Activated T-cell treated with anti-CD3 and anti-CD28 coated beads for 4 hours (primary cell): ENCODE measurements around the gene FOXP4.

Experiments used
- DNase-seq: peaks from one replicate; pipeline ENCODE4 v3.0.0-alpha.2; 2020

FOXP4 gene

DNA sequence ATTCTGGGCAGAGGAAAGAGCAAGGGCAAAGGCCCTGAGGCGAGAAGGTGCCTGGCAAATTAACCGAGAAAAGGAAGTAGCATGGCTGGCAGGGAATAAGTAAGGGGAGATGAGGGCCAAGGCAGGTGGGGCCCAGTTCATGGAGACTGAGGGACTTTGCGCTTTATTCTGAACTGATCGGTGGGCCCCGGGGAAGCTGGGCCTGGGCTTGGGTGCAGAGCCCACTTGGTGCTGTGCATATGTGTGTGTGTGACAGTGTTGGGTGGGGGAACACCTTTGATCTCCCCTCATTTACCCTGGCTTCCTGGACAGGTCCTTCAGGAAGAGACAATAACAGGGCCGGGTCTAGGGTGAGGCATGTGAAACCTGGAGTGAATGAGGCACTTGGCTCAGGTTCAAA, 89.2 kb downstream of the FOXP4 start:
- no peak for DNase-seq

DNA sequence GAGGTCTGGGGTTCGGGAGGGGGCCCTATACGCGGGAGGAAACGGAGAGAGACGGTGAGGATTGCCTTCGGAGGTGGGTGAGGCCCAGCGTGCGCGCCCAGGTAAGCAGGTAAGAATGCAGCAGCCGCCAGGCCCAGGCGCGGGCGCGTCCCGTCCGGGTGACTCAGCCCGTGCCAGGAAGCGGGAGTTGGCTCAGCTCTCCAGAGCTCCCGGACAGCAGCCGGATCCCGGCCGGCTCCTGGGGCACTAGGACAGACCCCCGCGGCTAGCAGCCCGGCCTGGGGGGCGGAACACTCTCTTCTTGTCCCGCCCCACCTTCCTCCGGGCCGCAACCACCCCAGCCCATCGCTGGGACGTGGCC, 90.6 kb downstream of the FOXP4 start:
- DNase-seq: no peak

DNA sequence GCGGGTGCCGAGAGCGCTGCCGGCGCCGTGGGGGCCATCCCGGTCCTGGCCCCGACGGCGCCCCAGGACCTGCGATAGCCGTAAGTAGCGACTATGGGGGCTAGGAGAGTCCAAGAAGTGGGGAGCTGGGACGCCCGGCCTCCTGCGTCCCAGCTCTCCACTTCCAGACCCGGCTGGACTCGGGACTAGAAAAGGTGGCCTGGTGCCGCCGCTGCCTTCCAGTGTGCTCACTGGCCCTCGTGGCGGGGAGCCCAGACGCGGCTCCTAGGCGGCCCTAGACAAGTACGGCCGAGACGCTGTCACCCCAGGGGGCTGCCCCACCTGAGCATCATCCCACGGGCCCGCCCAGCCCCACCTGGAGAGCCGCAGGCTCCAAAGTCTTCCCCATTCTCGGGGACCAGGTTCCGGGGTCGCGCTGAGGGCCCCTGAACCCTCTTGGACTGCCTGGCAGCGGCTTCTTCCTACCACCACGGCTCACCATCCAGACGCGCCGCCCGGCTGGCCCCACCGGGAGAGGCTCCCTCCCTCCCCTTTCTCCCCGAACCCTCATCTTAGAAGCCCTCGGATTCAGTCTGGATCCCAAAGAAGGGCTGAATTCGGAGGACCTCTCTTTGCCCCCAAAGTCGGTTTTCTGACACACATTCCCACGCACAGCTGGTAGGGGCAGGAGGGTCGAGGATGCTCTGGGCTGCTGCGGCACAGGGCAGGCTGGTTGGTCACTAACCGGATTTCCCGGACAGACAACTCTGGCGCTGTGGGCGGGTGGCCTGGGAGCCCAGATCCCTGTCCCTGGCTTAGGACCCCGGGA, 91.2 kb downstream of the FOXP4 start:
- DNase-seq: no peak

DNA sequence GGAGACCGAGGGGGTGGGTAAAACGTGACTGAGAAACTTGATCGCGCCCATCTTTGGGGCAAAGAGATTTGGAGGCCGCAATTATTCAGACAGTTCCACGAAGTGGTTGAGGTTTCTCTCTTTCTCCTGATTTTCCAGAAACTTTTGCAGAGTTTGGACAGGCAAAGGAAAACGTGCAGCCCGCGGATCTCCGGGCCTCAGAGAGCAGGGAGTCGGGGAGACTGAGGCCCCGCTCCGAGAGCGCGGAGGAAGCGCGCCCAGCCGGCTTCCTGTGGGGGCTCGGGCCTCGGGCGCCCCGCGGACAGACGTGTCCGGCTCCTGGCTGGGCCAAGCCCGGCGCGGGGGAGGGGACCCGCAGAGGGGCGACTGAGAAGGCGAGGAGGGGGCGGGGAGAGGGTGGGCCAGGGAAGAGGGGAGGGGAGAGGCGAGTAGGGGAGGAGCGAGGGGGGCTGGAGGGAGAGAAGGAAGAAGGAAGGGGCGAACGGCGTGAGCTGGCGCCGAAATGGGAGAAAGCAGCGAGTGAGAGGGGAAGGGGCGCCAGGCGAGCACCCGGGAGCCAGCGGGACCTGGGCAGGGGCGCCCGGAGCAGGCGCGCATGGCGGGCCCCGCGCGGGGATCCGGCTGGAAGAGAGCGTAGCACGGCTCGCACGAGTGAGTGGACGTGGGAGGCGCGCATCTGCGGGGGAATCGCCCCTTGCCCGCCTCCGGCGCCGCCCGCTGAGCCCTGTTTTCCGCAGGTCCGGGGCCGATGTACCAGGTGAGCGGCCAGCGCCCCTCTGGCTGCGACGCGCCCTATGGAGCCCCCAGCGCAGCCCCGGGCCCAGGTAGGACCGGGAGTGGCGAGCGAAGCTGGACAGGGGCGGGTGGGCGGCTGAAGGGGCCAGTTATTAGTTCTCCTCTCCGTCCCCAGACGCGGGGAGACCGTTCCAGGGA, 92.1 kb downstream of the FOXP4 start, which contains the start of gene MDFI:
TSS of gene MDFI (plus strand) at position 467 of the 933 bp plus-strand sequence. CDS start at position 749, 282 bp downstream.
- no peak for DNase-seq

DNA sequence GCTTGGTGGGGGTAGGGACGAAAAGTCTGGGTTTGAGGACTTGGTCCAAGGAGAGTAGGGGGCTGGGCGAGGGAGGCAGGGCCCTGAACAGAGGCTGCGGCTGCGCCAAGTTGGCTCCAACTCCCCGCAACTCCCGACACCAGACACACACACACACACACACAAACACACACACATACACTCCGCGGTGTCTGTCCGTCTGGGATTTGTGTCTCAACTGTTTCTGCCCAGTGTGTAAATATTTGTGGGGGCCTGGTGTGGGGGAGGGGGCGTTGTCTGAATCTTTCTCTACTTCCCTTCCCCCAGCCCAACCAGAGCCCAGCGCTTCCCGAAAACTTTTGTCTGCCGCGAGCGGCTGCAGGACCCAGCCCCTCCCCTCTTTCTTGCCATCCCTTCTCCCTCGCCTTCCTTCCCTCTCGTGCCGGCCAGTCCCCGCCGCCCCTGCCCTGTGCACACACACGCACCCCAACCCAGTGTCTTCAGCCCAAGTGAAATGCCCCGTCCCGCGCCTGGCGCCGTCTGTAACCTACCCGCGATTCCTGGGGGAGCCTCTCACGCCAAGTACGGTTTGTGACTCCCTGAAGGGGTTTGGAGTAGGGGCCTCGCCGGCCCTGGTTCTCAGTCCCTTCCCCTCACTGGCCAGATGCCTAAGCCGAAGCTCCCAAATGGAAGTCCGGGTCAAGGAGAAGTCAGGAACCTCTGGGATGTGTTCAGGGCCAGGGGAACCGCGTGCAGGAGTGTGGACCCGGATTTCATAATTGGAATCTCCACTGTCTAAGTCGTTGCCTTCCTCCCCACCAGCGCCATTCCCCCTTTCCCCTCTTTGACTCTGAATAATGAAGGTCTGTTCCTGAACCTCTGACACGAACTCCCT, 93.0 kb downstream of the FOXP4 start:
- no peak for DNase-seq

DNA sequence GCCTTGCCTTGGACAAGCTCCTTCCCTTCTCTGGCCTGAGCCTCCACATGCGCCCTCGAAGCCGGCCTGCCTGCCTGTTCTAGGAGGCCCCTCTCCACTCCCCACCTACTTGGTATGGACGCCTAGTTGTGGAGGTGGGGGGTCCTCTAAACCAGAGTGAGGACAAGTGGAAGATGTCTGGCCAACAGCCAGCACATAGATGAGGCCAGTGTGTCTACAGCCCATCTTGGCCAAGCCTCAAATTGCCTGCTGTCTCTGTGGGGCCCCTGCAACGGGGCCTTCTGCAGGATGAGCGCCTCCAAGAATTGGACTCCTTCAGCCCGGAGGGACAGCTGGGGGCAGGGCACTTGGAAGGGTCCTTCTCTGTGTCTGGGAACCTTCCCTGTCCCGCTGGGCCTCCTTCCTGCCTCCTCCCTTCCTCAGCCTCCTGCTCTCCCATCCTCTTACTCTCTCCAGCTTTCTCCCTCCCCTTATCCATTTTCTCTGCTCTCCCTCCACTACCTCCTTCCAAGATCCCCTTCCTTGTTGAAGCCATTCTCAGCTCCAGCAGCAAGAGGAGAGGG, 93.7 kb downstream of the FOXP4 start:
- DNase-seq: no peak

DNA sequence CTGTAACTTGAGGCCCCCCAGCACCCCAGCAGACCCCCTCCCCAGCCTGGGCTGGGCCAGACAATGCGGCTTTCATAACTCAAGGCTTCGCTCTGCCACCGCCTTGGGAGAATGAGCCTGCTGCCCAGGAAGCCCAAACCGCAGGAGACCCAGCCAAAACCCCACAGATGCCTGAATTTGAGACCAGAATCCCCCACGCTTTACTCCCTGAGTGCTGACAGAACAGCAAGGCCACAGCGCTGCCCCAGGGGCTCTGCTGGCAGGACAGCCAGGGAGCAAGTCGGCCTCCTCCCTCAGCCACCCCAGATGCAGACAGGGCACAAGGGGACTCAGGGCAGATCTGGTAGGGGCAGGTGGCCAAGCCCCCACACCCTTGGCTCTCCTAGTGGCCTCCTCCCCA, 94.2 kb downstream of the FOXP4 start:
- no peak for DNase-seq

DNA sequence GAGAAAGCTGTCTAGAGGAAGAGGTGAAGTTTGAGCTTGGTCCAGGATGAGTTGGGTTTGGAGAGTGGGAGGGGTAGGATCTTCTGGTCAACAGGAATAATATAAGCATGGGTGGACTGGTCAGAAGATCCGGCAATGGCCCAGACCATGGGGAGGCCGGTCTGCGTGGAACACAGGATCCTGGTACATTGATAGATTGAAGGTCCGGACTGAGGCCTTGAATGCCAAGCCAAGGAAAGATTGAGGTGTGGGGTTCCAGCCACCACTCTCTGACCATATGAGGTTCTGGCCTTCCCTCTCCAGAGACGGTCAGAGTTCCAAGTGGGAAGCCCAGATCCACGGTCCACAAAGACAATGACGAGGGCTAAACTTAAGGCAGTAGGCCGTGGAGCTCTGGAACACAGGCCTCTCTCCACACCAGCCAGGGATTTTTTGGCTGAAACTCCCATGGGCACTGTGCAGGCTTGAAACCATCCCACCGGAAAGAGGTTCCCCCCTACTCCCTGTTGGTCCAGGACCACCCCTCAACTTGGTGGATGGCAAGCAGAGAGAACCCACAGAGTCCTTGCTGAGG, 95.3 kb downstream of the FOXP4 start:
- no peak for DNase-seq

DNA sequence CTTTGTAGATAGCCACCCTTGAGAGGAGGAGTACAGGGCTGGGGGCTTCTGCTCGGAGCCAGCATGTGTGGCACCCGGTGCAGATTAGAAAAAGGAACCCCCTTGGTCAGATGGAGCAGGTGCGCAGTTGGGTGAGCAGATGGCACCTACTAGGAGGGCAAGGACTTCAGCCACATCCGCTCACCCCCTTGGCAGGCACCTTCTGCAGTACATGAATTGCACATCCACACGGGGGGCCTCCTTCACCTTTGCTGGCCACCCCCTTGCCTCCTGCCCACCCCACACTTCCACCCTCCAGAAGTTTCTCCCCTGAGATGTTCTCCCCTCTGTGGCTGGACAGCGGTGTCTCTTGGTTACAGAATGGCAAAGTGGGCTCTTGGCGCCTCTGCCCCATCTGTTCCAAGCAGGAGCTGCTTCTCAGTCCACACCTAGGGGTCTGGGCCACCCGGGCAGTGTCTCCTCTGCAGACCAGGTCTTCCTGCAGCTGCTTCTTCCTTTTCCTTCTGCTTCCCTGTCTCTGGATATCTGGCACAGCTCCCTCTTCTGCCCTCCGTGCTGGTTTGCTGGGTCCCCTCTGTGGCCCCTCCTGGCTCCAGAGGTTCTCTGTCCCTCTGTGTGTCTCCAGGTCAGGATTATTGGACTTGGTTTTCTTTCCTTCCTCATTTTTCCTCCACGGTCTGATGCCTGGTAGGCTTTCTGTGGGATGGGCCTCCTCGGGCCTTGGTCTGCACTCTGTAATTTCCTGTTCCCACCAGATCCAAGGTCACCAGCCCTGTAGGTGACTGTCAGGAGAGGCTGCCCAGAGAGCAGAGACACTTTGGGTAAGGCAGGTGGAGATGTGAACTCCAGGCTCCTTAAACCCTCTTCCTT, 96.1 kb downstream of the FOXP4 start:
- DNase-seq: no peak

DNA sequence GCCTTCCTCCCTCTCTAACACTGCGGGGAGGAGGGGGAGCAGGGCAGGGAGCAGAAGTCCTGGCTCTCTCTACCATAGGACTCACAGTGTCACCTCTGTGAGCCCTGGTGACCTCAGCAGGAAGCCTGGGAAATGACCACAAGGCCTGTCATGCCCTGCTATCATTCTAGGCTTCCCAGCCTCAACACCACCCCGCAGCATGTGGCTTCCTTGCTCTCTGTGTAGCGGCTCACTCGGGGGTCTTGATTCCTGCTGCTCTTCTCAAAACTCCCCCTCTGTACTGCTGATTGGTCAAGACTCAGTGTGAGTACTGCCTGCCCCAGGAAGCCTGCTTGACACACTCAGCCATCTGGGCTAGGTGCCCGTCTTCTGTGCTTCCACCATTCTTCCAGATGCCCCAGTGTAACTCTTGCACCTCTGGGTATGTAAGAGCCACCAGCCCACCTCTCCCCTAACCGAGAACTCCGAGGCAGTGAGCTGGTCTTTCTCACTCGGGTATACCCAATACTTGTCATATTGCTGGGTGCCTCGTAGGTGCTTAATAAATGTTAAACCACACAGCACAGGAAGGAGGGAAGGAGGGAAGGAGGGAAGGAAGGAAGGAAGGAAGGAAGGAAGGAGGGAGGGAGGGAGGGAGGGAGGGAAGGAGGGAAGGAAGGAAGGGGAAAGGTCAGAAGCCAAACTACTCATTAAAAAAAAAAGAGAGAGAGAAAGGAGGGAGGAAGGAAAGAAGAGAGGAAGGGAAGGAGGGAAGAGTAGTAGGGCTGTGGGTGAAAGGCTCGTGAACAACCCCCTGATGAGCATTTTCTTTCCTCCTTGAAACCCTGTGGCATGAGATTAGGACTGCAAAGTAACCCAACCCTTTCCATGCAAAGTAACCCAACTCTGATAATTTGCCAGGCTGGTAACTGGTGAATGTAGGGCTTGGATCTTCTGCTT, 97.0 kb downstream of the FOXP4 start:
- DNase-seq: no peak

DNA sequence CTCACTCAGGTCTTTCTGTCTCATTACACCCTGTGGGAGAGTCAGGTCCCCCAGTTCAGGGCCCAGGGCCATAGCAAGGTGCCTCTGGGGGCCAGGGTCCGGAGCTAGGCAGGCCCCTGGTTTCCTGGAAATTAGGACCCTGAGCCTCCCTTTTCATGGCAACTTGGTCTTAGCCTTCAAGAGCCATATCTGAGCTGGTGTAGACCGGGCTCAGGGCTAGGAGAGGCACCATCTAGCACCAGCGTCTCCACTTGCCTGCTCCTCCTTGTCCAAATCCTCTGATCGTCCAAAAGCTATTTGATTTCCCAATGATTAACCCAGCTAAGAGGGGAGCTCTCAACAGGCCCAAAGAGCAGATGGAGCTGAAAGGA, 97.7 kb downstream of the FOXP4 start:
- DNase-seq: no peak

DNA sequence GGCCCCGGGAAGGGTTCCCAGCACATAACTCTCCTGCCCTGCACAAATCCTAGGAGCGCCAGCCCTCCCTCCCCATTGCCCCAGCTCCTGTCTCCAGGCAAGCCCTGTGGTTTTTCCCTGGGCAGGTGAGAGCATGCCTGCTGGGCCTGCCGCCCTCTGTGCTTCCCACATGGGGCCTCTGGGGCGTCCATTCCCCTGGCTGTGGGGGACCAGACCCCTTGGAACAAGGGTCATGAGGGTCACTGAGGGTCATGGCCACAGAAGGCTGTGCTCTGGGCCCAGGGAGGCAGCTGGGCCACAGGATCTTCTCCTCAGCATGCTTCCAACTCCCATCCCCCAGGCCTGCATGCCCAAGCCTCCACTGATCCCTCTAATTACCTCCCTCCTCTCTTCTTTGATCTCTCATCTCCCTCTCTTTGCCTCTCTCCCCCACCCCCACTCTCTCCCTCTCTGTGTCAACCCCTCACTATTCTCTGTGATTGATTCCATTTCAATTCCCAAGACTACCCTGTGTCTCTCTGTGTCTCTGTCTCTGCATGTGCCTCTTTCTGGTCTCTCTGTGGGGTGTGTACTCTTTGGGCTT, 98.2 kb downstream of the FOXP4 start:
- DNase-seq: no peak

DNA sequence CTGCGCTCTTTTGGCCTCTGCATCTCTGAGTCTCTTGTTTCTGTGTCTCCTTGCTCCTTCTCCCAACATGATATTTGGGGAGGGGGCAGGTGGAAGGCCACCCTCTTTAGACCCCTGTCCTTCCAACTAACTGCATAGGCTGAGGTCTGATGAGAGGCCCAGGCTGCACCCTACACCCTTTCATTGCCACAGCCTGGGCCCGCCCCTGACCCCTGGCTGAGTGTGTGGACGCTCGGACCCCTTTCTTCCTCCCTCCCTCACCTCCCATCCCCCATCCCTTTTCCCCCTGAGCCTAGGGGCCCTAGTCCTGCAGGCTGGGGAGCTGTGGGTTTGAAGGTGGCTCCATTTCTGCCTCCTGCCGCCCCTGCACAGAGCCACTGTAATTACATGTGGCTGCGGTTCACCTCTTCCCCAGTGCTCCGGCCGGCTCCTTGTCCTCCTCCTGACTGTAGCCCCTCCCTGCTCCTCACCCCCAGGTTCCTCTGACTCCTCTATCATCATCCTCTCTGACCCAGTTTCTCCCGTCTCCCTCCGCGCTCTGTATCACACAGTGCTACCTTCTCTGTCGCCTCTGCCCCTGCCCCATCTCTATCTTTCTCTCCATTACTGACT, 98.9 kb downstream of the FOXP4 start:
- DNase-seq: no peak

DNA sequence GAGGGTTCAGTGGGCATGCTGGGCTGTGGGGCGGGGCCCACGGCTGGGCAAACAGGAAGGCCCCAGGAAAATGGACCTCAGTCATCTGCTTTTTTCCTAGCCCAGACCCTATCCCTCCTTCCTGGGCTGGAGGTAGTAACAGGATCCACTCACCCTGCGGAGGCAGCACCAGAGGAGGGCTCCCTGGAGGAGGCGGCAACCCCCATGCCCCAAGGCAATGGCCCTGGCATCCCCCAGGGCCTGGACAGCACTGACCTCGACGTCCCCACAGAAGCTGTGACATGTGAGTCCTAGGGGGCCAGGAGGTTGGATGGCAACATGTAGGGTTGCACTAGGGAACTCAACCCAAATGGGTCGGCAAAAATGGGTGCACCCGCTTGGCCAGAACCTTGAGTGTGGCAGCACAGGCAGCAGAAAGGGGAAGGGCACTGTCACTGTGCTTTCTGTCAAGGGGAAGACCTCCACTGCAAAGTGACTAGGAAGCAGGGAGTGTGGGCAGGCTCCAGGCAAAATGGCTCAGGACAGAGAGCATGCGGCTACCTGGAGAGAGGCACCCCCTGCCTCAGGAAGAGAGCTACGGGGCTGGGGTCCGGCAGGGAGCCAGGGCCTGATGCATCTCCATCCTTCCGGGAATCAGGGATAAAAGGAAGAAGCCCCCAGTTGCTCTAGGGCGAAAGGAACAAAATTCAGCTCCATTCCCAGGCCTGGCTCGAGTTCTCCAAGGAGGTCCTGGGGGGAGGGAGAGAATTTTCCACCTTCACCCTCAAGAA, 100.0 kb downstream of the FOXP4 start:
- no peak for DNase-seq

DNA sequence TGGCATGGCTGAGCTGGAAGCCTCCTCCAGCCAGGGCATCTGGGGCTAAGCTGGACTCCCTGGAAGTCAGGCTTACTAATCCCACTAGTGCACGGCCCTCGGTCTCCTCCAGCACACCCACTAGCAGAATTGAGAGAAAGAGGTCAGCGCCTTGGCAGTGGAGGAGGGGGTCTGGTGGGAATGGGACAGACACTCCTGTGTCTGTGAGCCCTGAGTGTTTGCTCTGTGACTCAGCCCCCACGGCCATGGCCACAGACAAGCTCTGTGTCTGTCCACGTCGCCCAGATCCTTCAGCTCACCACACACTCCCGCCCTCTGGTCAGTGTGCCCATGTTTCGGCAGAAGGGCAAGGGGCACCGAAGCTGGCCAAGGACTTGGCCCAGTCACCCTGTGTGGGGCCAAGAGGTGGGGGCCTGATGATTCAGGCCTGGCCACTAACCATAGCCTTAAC, 100.9 kb downstream of the FOXP4 start:
- DNase-seq: no peak

DNA sequence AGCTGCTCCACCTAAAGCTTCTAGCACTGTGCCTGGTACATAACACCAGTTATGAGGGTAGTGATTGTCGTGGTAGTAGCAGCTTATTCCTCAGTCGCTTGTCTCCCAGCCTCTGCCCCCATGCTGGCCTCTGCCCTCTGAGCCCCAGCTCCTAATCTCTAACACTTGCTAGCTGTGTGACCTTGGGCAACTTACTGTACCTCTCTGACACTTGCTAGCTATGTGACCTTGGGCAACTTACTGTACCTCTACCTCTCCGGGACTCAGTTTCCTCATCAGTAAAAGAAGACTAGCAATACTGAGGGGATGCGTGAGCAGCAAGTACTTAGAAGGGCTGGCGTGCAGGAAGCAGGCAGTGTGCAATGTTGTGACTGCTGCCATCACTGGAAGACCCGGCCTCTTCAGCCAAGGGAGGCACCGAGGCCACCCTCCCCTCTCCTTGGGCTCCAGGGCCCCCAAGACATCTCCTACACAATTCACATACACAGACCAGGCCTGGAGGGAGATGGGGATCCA, 101.9 kb downstream of the FOXP4 start:
- DNase-seq: no peak

DNA sequence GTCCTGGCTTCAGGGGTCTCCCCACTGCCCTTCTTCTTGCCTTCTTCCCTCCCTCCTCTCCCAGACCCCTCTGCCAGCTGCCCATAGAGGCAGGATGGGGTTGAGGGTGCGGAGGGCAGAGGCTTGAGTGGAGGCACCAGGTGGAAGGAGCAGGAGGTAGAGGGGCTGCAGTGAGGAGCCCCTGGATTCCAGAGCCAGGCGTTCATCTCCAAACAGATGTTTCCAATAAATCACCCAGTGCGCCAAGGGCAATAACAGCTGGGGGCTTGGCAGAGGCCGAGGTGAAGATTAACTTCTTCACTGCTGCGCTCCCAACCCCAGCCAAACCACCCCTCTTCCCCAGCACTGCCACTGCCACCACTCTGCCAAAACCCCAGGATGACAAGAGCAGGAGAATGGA, 102.7 kb downstream of the FOXP4 start:
- DNase-seq: no peak

DNA sequence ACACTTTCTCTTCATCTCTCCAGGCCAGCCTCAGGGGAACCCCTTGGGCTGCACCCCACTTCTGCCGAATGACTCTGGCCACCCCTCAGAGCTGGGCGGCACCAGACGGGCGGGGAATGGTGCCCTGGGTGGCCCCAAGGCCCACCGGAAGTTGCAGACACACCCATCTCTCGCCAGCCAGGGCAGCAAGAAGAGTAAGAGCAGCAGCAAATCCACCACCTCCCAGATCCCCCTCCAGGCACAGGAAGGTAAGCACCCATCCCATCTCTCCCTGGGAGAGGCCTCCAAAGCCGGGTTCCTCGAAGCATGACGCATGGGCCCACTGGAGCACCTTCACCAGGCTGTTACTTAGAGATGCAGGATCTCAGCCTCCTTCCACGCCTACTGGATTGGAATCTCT, 103.4 kb downstream of the FOXP4 start:
- DNase-seq: no peak
